CD1c-positive myeloid dendritic cell (primary cell): ENCODE measurements around the gene DENND6A.
A peak's percentile ranks its signal among the peaks of the same experiment; 100 is the strongest.
"Not testable (repeated sequence)": the region's sequence is repeated elsewhere in the genome, so short reads cannot be mapped to it uniquely, and the experiment has no call there.

Experiments used
- DNase-seq: peaks from one replicate; pipeline ENCODE4 v3.0.0-alpha.2; 2016; ENCODE audit errors: extremely low spot score

Gene DENND6A

GRCh38 chr3:57692396-57693147 is at the start of gene DENND6A:
TSS of gene DENND6A (minus strand) at chr3:57693077. CDS start at chr3:57693018, 59 bp downstream.
- peak; percentile 99 for DNase-seq

GRCh38 chr3:57740027-57740426 is 47.1 kb upstream of the DENND6A start:
- no peak for DNase-seq

GRCh38 chr3:57738391-57738790 is 45.5 kb upstream of the DENND6A start:
- no peak for DNase-seq

- no peak for DNase-seq
Observed at GRCh38 chr3:57737840-57738239, 45.0 kb upstream of the DENND6A start.

- no peak for DNase-seq
Observed at GRCh38 chr3:57735405-57735804, 42.5 kb upstream of the DENND6A start.

GRCh38 chr3:57733790-57734189 is 40.9 kb upstream of the DENND6A start:
- DNase-seq = no peak

- DNase-seq = no peak
Observed at GRCh38 chr3:57731311-57731710, 38.4 kb upstream of the DENND6A start.

GRCh38 chr3:57730682-57731081 is 37.8 kb upstream of the DENND6A start:
- no peak for DNase-seq

- peak; percentile 8 for DNase-seq
Observed at GRCh38 chr3:57729334-57730045, 36.6 kb upstream of the DENND6A start.

GRCh38 chr3:57727106-57727505 is 34.2 kb upstream of the DENND6A start:
- peak; percentile 37 for DNase-seq

GRCh38 chr3:57726397-57726796 is 33.5 kb upstream of the DENND6A start:
- no peak for DNase-seq

GRCh38 chr3:57718118-57718517 is 25.2 kb upstream of the DENND6A start:
- DNase-seq = no peak

- no peak for DNase-seq
Observed at GRCh38 chr3:57717205-57717868, 24.5 kb upstream of the DENND6A start.

GRCh38 chr3:57715686-57716085 is 22.8 kb upstream of the DENND6A start:
- no peak for DNase-seq

GRCh38 chr3:57709559-57709958 is 16.7 kb upstream of the DENND6A start:
- DNase-seq = no peak

- no peak for DNase-seq
Observed at GRCh38 chr3:57709031-57709430, 16.2 kb upstream of the DENND6A start.

GRCh38 chr3:57706462-57706861 is 13.6 kb upstream of the DENND6A start:
- peak; percentile 66 for DNase-seq

- DNase-seq = not testable (repeated sequence)
Observed at GRCh38 chr3:57705351-57705750, 12.5 kb upstream of the DENND6A start.

- no peak for DNase-seq
Observed at GRCh38 chr3:57701781-57702180, 8.9 kb upstream of the DENND6A start.

GRCh38 chr3:57700737-57701136 is 7.9 kb upstream of the DENND6A start:
- no peak for DNase-seq

GRCh38 chr3:57699591-57699990 is 6.7 kb upstream of the DENND6A start:
- DNase-seq = peak; percentile 7

GRCh38 chr3:57696801-57697321 is 4.0 kb upstream of the DENND6A start:
- no peak for DNase-seq
